Measurements from ENCODE around the gene ATL1.
"Not testable (repeated sequence)": the region's sequence is repeated elsewhere in the genome, so short reads cannot be mapped to it uniquely, and the experiment has no call there.

The ATL1 gene

GRCh38 chr14:50605766-50606165 lies 45.8 kb downstream of the ATL1 start:
- DNase-seq, result no peak

GRCh38 chr14:50606468-50606867 lies 46.5 kb downstream of the ATL1 start:
- DNase-seq, result no peak

DNA sequence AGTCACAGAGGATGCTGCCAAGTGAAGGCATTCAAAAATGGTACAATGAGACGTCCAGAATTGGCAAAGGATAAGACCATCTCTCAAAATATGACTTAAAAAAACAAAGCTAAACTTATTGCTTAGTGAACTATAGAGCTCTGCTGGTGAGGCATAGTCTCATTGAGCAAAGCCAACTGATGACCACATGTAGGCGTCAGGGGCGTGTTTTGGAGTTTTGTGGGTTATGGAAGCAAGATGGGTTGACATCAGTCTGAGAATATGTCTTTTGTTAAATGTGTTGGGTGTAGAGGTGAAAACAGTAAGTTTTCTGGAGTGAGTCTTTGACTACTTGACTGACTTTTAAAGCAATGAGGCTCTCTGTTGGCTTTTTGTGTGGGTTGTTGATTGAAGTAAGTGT lies 47.2 kb downstream of the ATL1 start:
- DNase-seq, result no peak

DNA sequence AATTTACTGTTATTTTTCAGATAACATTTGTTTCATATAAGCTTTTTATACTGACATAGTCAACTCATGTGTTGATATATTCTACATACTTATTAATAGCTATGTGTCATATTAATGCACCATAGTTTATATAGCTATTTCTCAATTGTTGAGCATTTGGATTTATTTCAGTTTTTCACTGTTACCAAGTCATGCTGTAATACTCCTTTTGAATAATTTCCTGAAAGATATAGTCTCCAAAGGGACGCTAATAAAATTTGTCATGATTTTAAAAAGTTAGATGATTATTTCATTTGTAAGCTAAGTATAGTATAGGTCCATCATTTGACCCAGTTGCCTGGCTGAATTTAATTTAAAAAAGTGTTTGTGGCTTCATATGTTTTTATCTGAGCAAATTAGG lies 47.8 kb downstream of the ATL1 start:
- DNase-seq, result no peak

DNA sequence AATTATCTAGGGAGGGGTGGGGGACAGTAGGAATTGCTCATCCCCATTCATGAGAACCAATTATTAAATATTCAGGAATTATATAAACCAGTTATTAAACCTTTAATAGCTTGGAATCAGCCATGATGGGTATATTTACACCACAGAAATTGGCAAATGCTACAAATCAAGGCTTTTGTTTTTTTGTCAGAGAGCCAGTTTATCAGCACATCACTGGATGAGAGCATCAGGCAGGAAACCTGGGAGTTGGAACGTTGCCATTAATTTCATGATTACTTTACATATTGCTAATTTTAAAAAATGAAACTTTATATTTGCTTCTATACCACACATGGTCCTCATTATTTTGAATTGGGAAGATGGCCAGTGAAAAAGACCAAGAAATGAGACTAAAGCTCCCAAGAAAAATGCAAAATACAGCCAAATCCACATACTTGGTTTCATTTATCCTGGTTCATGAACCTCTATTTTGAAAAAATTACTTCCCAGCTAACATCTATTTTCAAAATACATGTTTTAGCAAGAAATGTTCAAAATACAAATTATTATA lies 48.4 kb downstream of the ATL1 start:
- DNase-seq, result no peak

GRCh38 chr14:50610465-50610864 lies 50.5 kb downstream of the ATL1 start:
- no peak for DNase-seq

GRCh38 chr14:50612806-50613205 lies 52.9 kb downstream of the ATL1 start:
- no peak for DNase-seq

DNA sequence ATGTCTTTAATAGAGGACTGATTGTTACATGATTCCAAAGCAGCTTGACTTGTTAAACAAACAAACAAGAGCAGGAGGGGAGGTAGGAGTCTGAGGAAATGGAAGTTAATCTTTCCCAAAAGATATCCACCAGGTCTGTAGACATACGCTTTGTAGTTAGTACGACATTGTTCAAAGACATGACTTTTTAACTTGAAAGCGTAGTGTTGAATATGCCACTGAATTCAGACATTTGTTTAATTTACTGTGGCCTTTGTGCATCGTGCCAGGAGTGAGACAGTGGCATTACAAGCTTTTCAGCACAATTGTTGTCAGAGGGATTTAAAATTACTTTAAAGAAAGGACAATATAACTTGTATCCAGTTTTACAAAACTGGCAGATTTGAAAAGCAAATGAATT lies 55.1 kb downstream of the ATL1 start:
- DNase-seq, result no peak

DNA sequence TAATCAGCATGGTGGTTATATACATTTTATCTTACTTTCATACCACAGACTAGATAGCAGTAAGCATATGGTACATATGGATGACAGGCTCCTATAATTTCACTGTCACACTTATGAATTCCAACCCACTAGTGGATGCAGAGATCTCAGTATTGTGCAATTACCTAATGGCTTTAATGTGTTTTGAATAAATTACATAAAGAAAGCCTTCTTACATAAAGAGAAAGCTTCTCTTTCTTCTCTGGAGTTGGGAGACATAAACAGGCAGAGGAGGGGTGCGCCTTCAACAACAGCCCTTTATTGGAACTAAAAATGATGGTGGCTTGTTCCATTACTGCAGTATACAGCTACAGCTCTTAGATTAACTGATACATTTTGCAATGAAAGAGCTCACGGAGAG lies 55.6 kb downstream of the ATL1 start:
- no peak for DNase-seq

DNA sequence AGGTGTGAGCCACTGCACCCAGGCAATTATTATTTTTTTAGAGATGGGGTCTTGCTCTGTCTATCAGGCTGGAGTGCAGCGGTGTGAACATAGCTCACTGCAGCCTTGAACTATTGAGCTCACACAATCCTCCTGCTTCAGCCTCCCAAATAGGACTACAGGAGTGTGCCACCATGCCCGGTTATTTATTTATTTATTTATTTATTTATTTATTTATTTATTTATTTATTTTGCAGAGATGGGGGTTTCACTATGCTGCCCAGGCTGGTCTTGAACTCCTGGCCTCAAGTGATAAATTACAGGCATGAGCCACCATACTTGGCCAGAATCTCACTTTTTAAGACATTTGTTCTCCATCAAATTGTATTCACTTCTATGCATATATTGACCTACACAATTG lies 56.3 kb downstream of the ATL1 start:
- DNase-seq, result no peak

- no peak for DNase-seq
Observed at GRCh38 chr14:50619569-50620141, 59.7 kb downstream of the ATL1 start.

DNA sequence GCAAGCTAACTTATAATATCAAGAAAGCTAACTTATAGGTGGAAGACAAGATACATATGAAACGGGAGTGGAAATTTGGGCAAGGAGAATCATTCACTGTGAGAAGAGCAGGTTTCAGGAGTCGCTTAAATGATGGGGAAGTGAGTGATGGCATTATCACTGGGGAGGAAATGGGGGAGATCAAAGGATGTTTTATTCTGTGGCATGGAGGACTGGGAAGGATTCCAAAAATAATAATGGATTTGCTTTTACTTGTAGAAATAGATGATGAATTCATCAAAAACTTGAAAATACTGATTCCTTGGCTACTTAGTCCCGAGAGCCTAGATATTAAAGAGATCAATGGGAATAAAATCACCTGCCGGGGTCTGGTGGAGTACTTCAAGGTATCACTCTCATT lies 60.4 kb downstream of the ATL1 start:
- no peak for DNase-seq

- DNase-seq, result no peak
Observed at GRCh38 chr14:50622978-50623377, 63.0 kb downstream of the ATL1 start.

- no peak for DNase-seq
Observed at GRCh38 chr14:50624447-50624846, 64.5 kb downstream of the ATL1 start.

DNA sequence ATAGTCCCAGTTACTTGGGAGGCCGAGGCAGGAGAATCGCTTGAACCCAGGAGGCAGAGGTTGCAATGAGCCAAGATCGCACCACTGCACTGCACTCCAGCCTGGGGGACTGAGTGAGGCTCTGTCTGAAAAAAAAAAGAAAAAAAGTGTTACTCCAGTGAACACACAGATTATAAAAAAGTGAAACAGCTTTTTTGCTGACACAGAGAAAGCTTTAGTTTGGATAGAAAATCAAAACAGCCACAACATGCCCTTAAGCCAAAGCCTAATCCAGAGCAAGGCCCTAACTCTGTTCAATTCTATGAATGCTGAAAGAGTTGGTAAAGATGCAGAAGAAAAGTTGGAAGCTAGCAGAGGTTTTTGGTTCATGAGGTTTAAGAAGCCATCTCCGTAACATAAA lies 65.0 kb downstream of the ATL1 start:
- not testable (repeated sequence) for DNase-seq

DNA sequence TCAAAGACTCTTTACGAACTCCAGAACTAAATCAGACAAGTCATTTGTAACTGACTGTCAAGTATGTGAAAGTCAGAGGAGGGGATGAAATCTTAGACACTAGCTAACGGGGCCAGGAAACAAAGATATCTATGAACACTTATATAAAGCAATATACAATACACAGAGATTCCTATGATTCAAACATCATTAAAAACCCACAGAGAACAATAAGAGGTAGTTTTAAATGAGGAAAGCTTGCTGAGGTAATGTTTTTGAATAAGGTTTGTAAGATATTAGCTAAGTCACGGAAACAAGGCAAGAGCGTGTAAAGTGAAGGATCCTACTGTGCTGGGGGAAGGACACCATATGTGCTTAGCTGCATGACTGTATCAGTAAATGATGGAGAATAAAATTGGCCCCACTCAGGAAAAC lies 71.5 kb downstream of the ATL1 start:
- DNase-seq, result no peak

- no peak for DNase-seq
Observed at GRCh38 chr14:50633954-50634353, 74.0 kb downstream of the ATL1 start.

GRCh38 chr14:50635141-50635540 lies 75.2 kb downstream of the ATL1 start:
- DNase-seq, result no peak

DNA sequence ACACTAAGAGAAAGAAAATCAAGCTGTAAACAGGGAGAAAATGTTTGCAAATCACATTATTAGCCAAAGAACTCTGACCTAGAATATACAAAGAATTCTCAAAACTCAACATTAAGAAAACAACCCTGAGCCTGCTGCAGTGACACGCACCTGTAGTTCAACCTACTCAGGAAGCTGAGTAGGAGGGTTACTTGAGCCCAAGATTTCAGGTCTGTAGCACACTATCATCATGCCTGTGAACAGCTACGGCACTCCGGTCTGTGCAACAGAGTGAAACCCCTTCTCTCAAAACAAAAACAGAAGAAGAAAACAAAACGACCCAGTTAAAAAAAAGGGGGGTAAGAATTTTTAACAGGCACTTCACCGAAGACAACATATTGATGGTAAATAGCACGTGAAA lies 87.3 kb downstream of the ATL1 start:
- no peak for DNase-seq

- no peak for DNase-seq
Observed at GRCh38 chr14:50647753-50648152, 87.8 kb downstream of the ATL1 start.

GRCh38 chr14:50649691-50650090 lies 89.7 kb downstream of the ATL1 start:
- DNase-seq, result no peak

GRCh38 chr14:50656776-50657175 lies 96.8 kb downstream of the ATL1 start:
- no peak for DNase-seq

- DNase-seq, result no peak
Observed at GRCh38 chr14:50657753-50658152, 97.8 kb downstream of the ATL1 start.

DNA sequence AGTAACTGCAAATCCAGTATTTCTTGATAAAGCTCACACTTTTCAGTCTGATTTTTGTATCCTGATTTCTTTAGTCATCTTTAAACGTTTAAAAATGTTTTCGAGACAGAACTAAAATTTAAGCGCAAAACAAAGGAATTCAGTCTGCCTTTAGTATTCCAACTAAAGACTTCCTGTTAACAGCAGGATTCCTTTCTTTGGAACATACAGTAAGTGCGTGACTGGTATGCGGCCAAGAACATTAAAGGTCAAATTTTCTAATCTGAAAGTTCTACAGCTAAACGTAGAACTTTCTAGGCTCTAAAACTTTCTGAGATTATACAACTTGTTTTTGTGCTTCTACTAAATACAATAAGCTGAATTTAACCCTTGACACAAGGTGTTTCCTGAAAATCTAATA lies 98.3 kb downstream of the ATL1 start:
- DNase-seq, result no peak

GRCh38 chr14:50659327-50659974 lies 99.5 kb downstream of the ATL1 start:
- no peak for DNase-seq

Data from 8988T (cell line).